ENCODE data around the gene ATXN1. TPM values are rescaled to one million over a fixed set of nuclear protein-coding genes. Genes with fewer than 3 reads are reported as not detected.

Gene ATXN1
- total and polyA plus RNA-seq, 2 of the 8 experiments (the other 6 are each of a cell fraction or from before 2014, with no cell fraction given) = 1.6 to 4.0 TPM

DNA sequence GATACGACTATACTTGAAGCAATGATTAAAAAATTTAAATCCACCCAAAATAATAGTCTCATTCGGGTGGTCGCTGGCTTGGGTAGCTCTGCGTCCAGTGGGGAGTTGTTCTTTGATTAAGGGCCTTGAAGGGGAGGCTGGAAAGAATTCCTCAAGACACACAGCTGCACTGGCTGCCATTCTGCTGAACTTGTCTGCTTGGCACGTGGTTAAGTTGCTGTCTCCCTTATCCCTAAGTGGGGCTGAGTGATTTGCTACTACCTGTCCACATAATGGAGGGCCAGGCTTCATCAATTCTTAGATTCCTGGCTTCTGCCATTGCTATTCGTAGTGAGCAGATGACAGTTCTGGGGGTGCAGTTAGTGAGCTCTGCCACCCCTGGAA is 424.4 kb downstream of the ATXN1 start (continued):
- TF ChIP-seq, protein P1, sequence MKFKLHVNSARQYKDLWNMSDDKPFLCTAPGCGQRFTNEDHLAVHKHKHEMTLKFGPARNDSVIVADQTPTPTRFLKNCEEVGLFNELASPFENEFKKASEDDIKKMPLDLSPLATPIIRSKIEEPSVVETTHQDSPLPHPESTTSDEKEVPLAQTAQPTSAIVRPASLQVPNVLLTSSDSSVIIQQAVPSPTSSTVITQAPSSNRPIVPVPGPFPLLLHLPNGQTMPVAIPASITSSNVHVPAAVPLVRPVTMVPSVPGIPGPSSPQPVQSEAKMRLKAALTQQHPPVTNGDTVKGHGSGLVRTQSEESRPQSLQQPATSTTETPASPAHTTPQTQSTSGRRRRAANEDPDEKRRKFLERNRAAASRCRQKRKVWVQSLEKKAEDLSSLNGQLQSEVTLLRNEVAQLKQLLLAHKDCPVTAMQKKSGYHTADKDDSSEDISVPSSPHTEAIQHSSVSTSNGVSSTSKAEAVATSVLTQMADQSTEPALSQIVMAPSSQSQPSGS (IDR thresholded peaks at IDR 0.05; ENCODE audit: low read length) = no peak
- TF ChIP-seq GTF2F1 (IDR thresholded peaks at IDR 0.05; ENCODE audit: borderline replicate concordance, low read depth, low read length) (no peak), RBBP5 (IDR thresholded peaks at IDR 0.05; ENCODE audit: borderline replicate concordance, low read depth, low read length) (no peak)
